Hepatocyte (in vitro differentiated cells): ENCODE data around the gene IDE.
A peak's percentile ranks its signal among the peaks of the same experiment; 100 is the strongest.

Experiments
- CTCF ChIP-seq: fragments of 200-600 bp; sonication (generic); IDR thresholded peaks from 2 replicates; pipeline ENCODE4 v1.5.1; 2016; ENCODE audit warnings: antibody characterized with exemption, mild to moderate bottlenecking; ENCODE audit not compliant: poor library complexity
- EZH2 ChIP-seq: fragments of 200-600 bp; sonication (generic); IDR thresholded peaks from 2 replicates; pipeline ENCODE4 v1.6.1; 2016; ENCODE audit warnings: antibody characterized with exemption, mild to moderate bottlenecking, borderline replicate concordance
- EZH2phosphoT487 ChIP-seq: fragments of 200-600 bp; sonication (generic); IDR thresholded peaks from one replicate; pipeline ENCODE4 v1.6.1; 2018; ENCODE audit warnings: antibody characterized with exemption, mild to moderate bottlenecking, low read depth, moderate library complexity; ENCODE audit not compliant: unreplicated experiment, severe bottlenecking

DNA sequence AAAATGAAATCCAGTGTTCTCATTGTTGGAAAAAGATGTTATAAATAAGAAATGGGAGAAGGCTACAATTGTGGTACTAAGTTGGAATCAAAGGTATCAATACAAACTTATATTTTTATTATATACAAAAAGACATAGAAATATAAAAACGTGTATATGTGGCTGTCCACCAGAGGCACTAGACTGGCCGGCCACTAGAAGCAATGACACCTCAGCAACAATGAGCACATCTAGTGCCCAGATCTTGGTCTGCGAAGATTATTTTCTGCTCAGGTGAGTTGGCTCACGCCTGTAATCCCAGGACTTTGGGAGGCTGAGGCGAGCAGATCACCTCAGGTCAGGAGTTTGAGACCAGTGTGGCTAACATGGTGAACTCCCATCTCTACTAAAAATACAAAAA, 21.6 kb downstream of the IDE start:
- TF ChIP-seq CTCF (peak; percentile 9), EZH2 (no peak), EZH2phosphoT487 (no peak)
